GM10248 (cell line): ENCODE measurements around the gene SLBP.

ENCODE experiments used
- CTCF ChIA-PET: fragments of 300-600 bp; sonication (Branson Sonifier 250); formaldehyde crosslinking; extraction: SDS; loops from one replicate; lab custom pipeline; 2021; ENCODE audit warnings: antibody characterized with exemption; lab: Yijun Ruan, JAX
- POLR2A ChIA-PET: fragments of 350-650 bp; sonication (Branson Sonifier 250); formaldehyde crosslinking; extraction: SDS; loops from one replicate; lab custom pipeline; 2020; ENCODE audit warnings: antibody characterized with exemption; lab: Yijun Ruan, JAX
- DNase-seq: peaks from one replicate; pipeline ENCODE4 v3.0.0; 2012; ENCODE audit errors: extremely low spot score
- CTCF ChIP-seq: IDR thresholded peaks from 2 replicates; pipeline ENCODE4 v1.5.1; 2012; ENCODE audit warnings: mild to moderate bottlenecking, low read depth; ENCODE audit errors: extremely low read depth, missing control alignments, control extremely low read depth

SLBP gene

GRCh38 chr4:1721666-1722550 is 9.8 kb upstream of the SLBP start:
- peak; percentile 18 for DNase-seq
- no peak for TF ChIP-seq CTCF
- ChIA-PET CTCF (interaction anchor here (0.8 to 18.5 kb wide), 7 partner anchors 9 to 187 kb away, joined by 3 to 374 read pairs (median 4); partner anchors contain the start of gene SLBP), POLR2A (interaction anchor here (0.8 to 1.3 kb wide), 4 partner anchors 10 to 28 kb away, joined by 3 to 6 read pairs (median 5); partner anchors contain the start of gene SLBP)

DNA sequence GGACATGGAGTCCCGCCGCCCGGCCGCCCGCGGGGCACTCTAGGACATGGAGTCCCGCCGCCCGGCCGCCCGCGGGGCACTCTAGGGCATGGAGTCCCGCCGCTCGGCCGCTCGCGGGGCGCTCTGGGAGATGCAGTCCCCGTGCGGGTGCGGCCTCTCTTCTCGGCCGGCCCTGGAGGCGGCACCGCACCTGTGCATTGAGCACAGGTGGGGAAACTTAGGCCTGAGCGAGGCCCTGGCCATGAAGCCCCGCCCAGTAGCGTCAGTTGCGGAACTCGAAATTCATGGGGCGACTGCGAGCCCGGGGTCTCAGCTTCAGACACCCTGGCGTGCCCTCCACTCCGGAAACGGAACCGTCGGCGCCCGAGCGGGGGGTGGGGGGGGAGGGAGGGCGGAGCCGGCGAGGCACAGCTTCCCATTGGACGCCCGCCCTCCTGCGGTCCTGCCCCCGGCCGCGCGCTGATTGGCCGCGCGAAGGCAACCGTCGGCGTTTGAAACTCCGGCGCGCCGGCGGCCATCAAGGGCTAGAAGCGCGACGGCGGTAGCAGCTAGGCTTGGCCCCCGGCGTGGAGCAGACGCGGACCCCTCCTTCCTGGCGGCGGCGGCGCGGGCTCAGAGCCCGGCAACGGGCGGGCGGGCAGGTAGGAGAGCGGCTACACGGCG is 9.0 kb upstream of the SLBP start, which contains the start of the genes TACC3 and TMEM129:
Gene TACC3 (plus strand): TSS at position 519 of the 663 bp plus-strand sequence. CDS start 1,901 bp downstream, outside the sequence.
Gene TMEM129 (minus strand): TSS at position 321 of the 663 bp plus-strand sequence. CDS start 486 bp downstream, outside the sequence.
- DNase-seq: peak; percentile 99
- ChIA-PET POLR2A (interaction anchor here (0.9 to 1.1 kb wide), 3 partner anchors 9 to 28 kb away, joined by 3 to 5 read pairs (median 5); partner anchors contain the start of gene SLBP), CTCF (interaction anchor here (0.7 to 18.5 kb wide), 5 partner anchors 10 to 188 kb away, joined by 3 to 374 read pairs (median 3); no protein-coding TSS in a partner anchor)
- no peak for TF ChIP-seq CTCF

DNA sequence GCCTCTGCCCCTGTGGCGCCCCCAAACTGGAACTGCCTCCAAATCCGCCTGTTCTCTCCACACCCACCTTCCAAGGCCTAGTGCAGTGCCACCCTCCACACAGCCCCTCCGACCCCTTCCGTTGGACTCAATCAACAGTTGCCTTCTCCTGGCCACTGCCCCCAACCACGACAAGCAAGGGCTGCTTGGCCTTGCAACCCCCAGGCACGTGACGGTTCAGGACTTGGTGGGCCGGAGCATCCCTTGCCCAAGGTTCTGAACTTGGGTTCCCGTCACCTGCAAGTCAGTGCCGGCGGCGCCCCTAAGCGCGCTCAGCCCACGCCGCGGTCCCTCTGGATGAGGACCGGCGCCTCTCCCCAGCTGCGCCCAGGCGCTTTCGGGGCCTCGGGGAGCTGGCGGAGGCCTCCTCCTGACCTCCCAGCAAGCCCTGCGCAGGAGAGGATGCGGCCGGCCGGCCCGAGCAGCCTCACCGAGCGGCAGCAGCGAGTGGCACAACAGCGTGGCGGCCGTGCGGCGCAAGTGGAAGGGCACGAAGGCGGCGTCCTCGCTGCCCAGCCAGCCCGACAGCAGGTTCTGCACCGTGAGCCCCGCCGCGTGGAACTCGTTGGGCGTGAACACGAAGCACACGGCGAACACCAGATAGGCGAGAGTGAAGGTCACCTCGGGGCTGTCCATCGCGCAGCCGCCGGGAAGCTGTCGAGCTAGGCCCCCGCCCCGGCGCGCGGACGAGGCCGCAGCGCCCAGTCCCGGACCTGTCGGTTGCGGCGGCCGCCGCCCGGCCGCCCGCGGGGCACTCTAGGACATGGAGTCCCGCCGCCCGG is 8.3 kb upstream of the SLBP start:
- peak; percentile 48 for DNase-seq
- CTCF ChIA-PET: interaction anchor here (0.7 to 18.5 kb wide), 6 partner anchors 9 to 189 kb away, joined by 3 to 374 read pairs (median 4); no protein-coding TSS in a partner anchor
- POLR2A ChIA-PET: interaction anchor here (0.9 to 1.1 kb wide), 3 partner anchors 8 to 27 kb away, joined by 3 to 5 read pairs (median 5); partner anchors contain the start of gene SLBP
- peak; percentile 0 for TF ChIP-seq CTCF

DNA sequence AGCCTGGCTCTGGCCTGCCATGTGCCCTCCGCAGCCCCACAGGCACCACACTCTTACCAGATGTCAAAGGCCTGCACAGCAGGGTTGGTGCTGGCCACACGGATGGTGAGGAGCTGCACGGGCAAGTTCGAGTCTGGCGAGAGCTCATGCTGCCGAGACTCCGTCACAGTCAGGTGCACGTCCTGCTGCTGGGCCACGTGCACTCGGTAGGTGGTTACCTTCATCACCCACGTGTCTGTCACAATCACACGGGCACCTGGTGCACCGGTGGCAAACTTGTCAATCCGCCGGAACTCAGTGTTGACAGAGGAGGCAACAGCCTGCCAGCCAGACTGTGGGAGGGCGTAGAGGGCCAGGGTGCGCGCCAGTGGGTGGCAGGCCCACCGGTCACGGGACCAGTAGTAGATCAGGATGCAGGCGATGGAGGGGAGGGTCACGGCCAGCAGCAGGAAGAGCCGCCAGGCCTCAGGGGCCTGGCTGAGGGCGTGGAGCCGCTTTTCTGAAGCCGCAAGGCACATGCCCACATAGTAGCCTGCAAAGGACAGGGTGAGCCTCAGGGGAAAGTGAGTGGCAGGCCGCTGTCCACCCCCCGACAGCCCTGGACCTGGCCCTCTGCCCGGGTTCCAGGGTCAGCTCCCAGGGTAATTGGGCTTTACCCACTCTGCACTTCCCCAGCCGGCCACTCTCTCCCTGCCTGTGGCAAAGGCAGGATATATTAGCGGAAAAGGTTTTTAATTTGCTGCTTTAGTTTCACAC is 6.2 kb upstream of the SLBP start:
- TF ChIP-seq CTCF: no peak
- ChIA-PET CTCF (interaction anchor here (1.1 to 18.5 kb wide), 4 partner anchors 8 to 26 kb away, joined by 3 to 374 read pairs (median 8); no protein-coding TSS in a partner anchor), POLR2A (interaction anchor here (0.6 kb wide), 1 partner anchor 15 kb away, joined by 7 read pairs; no protein-coding TSS in a partner anchor)
- DNase-seq: no peak

DNA sequence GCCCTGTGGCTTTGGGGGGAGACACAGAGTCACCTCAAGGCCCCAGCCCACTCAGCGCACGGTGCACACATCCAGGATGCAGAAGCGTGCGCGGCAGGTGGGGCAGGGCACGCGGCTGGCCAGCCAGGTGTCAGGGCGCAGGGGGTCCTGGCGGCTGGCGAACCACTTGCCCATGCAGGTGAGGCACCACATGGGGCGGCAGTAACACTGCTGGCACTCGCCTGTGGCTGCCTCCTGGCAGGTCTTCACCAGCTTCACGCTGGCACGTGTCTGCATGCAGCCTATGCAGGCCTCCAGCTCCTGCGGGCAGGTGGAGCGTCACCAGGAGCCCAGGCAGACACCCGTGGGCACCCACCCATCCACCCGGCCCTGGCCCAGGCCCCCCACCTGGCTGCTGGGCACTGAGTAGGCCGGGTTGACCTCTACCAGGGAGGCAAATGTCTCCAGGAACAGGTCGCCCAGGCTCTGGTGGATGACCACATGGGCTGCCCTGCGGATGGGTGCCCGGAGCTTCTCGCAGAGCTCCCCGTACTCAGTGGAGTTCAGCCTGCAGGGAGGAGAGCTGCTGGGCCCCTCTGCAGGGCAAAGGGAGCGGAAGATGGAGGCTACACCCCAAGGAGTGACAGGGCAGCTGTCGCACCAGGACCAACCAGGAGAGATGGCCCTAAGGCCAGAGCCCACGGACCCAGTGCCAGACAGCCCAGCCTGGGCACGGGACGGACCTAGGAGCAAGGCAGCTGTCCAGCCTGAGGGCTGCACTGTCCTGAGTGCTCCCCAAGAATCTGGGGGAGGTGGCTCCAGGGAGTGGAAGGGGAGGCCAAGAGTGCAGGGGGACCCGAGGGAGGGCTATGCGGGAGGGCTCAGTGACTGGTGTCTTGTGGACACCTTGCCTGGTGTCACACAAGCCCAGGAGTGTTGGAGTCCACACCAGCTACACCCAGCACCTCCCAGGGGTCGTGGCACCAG is 5.3 kb upstream of the SLBP start:
- DNase-seq: no peak
- CTCF ChIA-PET: interaction anchor here (1.5 to 18.5 kb wide), 2 partner anchors 9 to 25 kb away, joined by 5 to 374 read pairs; no protein-coding TSS in a partner anchor
- TF ChIP-seq CTCF: no peak
- POLR2A ChIA-PET: interaction anchor here (0.6 kb wide), 1 partner anchor 14 kb away, joined by 7 read pairs; no protein-coding TSS in a partner anchor
